GM13976 (cell line): ENCODE results near the gene IRF7.

Experiments
- DNase-seq: peaks from one replicate; pipeline ENCODE4 v3.0.0; 2012; ENCODE audit warnings: low spot score
- in situ Hi-C: fragments of 300-500 bp; cut with MboI; formaldehyde crosslinking; loops from one replicate; pipeline ENCODE4 v1.12.0; 2022; ENCODE audit warnings: low sequenced_read_pairs, mixed read lengths, inconsistent platforms; ENCODE audit not compliant: unreplicated experiment
- TF ChIP-seq, protein P1 (sequence below): IDR thresholded peaks from 2 replicates; pipeline ENCODE4 v1.5.1; 2012; ENCODE audit warnings: borderline replicate concordance, mild to moderate bottlenecking; ENCODE audit not compliant: insufficient read depth; ENCODE audit errors: extremely low read depth, missing control alignments, control extremely low read depth

Gene IRF7

DNA sequence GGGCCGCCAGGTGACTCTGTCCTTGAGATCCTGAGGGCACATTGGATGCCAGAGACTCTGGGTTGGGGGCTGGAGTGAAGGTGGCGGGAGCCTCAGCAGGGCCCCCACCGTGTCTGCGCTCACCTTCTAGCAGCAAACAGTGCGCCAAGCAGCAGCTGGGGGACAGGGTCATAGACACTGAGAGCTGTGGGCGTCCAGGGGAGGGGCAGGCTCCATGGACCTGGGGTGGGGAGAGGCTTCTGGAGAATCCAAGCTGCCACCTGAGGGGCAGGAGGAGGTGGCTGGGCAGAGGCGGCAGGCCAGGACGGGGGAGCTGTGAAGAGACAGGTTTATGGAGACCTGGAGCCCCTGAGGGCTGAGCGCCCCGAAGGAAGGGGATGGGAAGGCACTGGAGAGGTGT lies 31.5 kb downstream of the IRF7 start:
- in situ Hi-C loops = no loop called here
- TF ChIP-seq, protein P1, sequence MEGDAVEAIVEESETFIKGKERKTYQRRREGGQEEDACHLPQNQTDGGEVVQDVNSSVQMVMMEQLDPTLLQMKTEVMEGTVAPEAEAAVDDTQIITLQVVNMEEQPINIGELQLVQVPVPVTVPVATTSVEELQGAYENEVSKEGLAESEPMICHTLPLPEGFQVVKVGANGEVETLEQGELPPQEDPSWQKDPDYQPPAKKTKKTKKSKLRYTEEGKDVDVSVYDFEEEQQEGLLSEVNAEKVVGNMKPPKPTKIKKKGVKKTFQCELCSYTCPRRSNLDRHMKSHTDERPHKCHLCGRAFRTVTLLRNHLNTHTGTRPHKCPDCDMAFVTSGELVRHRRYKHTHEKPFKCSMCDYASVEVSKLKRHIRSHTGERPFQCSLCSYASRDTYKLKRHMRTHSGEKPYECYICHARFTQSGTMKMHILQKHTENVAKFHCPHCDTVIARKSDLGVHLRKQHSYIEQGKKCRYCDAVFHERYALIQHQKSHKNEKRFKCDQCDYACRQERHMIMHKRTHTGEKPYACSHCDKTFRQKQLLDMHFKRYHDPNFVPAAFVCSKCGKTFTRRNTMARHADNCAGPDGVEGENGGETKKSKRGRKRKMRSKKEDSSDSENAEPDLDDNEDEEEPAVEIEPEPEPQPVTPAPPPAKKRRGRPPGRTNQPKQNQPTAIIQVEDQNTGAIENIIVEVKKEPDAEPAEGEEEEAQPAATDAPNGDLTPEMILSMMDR = no peak

DNA sequence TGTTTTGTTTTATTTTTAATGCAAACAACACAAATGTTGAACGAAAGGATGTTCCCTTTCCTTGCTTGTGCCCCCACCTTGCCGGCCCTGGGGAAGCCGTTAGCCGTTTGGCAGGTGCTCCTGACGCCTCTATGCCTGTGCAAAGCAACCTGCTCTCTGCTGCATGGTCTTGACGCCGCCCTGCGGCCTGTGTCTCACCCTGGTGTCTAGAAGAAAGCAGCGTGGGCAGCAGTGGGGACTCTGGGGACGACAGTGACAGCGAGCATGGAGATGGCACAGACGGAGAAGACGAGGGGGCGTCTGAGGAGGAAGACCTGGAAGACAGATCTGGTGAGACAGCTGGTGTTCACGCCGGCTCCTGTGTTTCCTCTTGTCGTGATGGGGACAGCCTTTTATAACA lies 34.0 kb downstream of the IRF7 start:
- no peak for DNase-seq
- in situ Hi-C loops = no loop called here
- TF ChIP-seq, protein P1 = no peak

More for the DNA sequence above, 31.5 kb downstream of the IRF7 start:
- DNase-seq = no peak

DNA sequence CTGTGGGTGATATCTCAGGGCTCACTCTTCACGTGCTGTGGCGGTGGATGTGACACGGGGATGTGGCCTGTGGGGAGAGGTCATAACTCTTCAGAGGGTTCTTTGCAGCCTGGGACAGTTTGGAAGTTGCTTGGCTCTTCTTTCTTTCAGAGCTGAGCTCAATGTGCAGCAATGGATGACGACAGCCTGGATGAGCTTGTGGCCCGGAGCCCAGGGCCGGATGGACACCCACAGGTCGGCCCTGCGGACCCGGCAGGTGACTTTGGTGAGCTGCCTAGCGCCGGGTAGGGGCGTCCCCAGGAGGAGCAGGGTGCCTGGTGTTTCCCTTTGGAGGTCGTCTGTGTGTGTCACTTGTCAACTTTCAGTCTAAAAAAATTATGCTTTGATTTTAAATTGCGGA lies 34.4 kb downstream of the IRF7 start:
- in situ Hi-C loops = no loop called here
- TF ChIP-seq, protein P1 = no peak
- no peak for DNase-seq

DNA sequence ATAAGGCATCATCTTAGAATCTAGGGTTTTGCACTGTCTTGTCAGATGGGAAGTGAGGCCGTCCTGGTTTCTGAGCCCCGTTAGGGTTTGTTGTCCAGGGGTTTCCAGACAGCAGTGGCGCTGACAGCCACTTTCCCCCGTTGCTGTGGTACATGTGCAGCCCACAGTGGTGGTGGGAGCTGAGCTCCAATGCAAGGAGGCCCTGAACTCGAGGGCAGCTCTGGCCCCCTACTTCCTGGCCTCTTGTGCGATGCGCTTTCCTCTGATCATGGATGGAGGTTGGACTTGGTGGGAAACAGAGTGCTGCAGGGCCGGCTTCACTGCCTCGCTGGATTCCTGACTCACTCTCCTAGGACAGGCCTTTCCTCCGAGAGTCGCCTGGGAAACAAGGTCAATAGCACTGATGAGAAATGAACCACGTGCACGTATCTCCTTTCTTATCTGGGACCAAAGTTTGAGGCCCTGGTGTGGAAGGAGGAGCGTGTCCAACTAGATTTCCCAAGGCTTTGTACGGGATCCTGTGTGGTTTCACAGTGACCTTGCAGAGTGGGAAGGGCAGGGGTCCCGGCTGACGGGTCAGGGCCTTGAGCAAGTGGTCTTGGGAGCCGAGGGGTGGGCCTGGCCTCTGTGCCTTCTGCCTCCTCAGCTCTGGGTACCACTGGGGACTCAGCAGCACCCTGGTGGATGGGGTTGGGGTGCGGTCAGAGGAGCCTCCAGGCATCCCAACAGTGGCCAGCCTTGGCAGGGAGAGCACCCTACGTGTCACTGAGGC lies 35.7 kb downstream of the IRF7 start:
- in situ Hi-C loops = no loop called here
- TF ChIP-seq, protein P1 = no peak
- DNase-seq = no peak

DNA sequence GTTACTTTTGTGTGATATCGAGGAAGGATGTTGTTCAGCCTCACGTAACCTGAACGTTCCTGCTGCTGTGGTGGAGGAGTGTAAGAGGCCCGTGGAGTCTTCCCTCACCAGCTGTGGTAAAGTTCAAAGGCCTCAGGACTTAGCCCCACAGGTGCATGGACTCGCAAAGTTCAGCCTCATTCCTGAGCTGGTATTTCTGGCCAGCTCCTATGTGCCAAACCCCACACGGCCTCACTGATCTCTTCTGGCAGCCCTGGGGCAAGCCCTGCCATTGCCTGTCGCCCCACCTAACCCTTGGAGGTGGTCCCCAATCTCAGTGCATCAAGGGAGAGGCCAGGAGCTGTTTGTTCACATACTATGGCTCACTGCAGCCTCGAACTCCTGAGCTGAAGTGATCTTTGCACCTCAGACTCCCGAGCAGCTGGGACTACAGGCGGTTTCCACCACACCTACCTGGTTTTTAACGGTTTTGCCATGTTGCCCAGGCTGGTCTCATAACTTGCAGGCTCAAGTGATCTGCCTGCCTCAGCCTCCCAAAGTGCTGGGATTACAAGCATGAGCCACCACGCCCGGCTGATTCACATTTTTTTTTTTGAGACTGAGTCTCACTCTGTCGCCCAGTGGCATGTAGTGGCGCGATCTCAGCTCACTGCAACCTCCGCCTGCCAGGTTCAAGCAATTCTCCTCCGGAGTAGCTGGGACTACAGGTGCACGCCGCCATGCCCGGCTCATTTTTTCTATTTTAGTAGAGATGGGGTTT lies 37.3 kb downstream of the IRF7 start:
- TF ChIP-seq, protein P1 = no peak
- DNase-seq = no peak
- in situ Hi-C loops = no loop called here

DNA sequence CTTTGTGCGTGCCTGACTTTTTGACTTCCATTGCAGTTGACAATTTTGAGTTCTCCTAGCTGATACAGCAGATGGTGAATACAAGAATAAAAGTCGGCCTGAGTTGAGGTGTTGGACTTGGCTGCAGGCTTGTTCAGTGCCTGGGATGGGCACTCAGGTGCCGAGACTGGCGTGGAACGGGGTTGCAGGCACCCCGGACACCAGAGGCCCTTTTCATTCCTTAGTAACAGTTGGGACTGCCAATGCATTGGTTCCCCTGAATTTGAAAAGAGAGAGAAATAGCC lies 38.2 kb downstream of the IRF7 start:
- TF ChIP-seq, protein P1 = no peak
- in situ Hi-C loops = no loop called here
- DNase-seq = no peak
